HG03439 (cell line): Measurements from ENCODE around the gene CISD2.
"Not testable (repeated sequence)": the region's sequence is repeated elsewhere in the genome, so short reads cannot be mapped to it uniquely, and the experiment has no call there.

ENCODE experiments used
- ATAC-seq: cut with Tn5 transposase; IDR thresholded peaks from one replicate; pipeline ENCODE4 v1.9.1; 2021; ENCODE audit warnings: mild to moderate bottlenecking, moderate library complexity; ENCODE audit not compliant: unreplicated experiment

The CISD2 gene

DNA sequence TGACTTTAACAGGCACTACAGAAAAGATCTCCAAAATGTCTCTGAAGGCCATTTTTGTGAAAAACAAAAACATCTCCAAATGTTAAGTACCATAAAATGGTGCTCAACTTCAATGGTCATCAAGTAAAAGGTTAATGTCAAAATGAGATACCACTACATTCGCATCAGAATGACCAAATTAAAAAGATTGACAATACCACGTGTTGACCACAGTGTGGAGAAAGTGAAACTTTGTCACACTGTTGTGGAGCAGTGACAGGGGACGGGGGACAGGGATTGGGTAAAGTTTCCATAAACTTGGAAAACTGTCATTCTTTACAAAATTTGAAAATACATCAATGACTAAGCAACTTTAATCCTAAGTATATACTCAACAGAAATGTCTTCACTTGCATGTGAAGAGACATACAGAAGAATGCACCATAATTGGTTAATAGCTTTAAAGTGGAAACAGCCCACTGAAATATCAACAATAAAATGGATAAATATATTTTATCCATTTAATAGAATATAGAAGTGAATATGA lies 19.1 kb upstream of the CISD2 start:
- no peak for ATAC-seq

DNA sequence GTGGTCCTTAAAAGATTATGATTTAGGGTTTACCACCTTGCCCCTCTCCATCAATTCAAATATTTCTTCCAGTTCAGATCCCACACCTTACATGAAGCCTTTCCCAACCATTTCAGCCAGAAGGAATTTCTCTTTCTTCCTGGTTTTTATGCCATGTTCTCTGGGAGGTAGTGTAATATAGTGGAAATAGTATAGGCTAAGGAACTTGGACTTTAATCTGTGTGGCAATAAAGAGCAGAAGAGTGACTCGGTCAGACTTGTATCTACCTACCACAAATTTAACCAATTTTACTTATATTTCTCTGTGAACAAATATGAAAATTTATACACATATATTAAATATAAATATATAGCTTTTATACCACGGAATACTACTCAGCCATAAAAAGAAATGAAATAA lies 18.4 kb upstream of the CISD2 start:
- no peak for ATAC-seq

DNA sequence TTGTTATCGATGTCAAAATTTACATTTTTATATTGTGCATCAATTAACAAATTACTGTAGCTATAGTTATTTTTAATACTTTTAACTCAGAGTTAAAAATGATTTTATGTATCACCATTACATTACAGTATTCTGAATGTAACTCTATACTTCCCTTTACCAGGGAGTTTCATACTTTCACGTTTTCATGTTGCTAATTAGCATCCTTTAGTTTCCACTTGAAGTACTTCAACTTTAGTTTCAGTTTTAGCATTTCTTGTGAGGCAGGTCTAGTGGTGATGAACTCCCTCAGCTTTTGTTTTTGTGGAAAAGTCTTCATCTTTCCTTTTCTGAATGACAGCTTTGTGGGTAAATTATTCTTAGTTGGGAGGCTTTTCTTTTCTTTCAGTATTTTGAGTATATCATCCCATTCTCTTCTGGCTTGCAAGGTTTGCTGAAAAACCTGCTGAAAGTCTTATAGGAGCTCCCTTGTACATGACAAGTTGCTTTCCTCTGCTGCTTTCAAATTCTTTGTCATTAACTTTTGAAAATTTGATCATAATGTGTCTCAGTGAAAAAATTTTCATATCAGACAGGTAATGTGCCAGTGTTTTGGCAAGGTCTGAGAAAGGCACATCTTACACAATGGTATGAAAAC lies 9.8 kb upstream of the CISD2 start:
- ATAC-seq, result no peak

DNA sequence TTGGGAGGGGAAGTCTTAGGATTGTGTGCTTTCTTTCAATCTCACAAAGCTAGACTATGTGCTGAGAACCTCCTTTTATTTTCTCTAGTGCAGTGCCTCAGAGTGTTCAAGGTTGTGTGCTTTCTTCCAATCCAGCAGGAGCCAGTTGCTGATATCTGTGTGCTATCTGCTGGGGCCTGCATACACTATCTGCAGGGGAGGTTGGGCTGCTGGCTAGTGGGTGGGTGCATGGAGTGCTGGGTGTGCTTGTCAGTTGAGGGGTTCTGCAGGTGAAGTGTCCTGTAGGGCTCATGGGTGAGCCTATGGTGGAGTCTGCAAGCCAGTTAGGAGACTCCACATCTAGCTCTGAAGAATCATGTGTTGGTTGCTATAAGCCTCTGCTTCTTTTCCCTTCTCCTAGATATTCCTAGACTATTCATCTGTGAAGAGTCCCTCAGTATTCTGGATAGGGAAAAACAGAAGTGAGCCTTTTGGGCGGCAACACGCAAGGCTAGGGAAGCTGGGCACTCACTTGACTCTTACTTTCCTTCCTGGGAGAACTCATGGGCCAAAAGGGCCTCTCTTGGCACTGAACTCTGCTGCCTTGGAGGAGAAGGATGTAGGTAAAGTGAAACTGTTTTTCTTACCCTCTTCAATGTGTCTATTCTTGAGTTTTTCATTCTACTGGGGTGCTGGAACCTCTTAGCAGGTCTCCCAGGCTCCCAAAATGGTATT lies 8.0 kb upstream of the CISD2 start:
- ATAC-seq, result no peak

DNA sequence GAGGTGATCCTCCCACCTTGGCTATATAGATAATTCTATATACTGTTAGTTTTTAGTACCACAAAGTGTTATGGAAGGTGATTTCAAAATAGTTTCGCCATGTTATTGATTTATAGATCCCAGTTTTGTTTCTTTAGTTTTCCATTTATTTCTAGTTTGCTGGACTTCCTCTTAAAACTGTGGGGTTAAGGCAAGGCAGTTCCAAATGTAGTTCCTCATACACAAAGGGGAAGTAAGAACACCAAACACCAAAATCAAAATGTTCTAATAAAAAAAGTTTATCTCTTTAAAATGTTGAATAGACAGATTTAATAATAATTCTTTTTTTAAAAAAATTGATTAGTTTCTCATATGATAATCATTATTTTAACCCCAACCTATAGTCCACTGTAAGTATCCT lies 6.8 kb upstream of the CISD2 start:
- no peak for ATAC-seq

DNA sequence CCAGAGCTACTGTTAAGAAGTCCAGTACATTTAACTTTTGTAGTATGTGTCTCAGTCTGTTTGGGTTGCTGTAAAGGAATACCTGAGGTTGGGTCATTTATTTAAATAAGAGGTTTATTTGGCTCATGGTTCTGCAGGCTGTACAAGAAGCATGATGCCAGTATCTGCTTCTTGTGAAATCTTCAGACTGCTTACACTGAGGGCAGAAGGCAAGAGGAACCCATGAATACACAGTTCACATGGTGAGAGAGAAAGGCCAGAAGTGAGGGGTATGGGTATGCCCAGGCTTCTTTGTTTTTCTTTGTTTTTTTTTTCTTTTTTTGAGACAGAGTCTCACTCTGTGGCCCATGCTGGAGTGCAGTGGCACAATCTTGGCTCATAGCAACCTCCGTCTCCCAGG lies 6.0 kb upstream of the CISD2 start:
- ATAC-seq, result no peak

DNA sequence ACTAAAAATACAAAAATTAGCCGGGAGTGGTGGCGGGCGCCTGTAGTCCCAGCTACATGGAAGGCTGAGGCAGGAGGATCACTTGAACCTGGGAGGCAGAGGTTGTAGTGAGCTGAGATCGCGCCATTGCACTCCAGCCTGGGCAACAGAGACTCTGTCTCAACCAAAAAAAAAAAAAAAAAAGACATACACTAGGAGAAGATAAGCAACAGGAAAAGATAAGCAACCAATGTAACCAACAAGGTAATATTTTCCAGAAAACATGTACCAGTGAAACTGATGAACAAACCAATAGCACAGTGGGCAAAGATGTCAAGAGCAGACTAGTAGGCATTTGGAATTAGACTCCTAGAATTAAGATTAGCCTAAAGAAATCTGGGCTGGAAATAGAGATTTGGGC lies 3.5 kb upstream of the CISD2 start:
- ATAC-seq, result not testable (repeated sequence)

DNA sequence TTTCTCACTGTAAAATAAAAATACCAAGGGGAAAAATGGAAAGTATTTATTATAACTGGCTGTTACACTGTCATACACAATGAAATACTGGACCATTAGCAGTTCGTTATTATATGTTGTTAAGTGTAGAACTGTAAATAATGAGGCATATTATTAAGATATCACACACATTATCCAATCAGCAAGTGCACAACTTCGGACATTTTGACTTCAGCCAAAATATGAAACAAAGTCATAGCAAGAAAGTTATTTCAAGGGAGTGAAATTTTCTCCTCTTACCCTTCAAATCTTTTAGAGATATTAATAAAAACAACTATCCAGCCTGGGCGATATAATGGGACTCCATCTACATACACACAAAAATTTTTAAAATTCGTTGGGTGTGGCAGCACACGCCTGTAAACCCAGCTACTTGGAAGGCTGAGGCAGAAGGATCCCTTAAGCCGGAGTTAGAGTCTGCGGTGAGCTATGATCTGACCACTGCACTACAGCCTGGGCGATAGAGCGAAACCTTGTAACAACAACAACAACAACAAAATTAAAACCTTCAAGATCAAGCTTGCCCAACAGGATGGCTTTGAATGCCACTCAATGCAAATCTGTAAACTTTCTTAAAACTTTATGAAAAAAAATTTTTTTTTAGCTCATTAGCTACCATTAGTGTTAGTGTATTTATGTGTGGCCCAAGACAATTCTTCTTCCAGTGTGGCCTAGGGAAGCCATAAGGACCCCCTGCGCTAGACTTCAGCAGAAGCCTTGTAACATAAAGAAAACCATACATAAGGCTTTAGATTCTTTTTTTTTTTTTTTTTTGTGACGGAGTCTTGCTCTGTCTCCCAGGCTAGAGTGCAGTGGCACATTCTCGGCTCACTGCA lies 1.3 kb upstream of the CISD2 start:
- ATAC-seq, result no peak

DNA sequence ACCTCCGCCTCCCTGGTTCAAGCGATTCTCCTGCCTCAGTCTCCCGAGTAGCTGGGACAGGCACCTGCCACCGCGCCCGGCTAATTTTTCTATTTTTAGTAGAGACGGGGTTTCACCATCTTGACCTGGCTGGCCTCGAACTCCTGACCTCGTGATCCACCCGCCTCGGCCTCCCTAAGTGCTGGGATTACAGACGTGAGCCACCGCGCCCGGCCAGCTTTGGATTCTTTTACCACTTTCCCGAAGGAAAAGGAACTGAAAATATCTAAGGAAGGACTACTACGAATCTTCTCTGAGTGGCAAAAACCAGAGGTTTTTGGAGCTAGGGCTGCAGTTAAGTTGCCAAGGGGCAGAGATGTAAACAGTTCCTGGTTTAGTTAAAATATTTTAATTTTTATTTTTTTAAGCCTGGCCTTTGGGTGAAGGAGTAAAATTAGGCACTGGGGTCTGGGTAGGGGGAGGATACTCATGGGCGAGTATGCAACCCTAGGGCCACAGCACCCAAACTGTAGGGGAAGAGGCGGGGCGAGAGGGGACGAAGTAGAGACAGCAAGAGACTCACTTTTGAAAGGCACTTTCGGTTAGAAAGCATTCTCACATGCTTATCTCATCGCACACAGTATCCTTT lies 525 bp upstream of the CISD2 start:
- ATAC-seq, result no peak

DNA sequence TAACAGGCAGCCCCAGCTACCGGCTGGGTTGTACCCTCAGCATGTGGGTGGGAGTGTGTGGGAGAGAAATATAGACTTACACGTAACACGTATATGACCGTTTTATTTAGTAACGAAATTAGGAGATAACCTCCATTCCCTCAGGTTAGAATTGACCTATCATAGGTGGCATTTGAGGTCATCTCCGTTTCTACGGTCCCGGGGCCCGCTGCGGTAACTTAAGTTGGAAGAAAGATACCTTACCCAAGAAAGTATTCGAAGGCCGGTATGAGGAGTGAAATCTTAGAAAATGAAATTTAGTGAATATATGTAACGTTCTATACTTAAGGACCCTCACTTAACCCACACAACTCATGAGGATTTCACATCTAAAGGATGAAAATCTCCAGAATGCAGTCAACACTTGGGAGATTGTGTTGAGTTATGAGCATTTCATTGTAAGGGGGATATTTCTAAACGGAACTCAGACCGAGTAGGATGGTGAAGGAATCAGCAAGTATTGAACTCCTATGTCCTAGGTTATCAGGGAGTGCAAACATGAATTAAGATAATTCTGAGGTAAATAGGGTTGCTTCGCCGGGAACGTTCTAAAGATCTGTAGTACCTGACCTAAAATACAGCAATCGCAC lies 891 bp downstream of the CISD2 start:
- peak; percentile 28 for ATAC-seq

DNA sequence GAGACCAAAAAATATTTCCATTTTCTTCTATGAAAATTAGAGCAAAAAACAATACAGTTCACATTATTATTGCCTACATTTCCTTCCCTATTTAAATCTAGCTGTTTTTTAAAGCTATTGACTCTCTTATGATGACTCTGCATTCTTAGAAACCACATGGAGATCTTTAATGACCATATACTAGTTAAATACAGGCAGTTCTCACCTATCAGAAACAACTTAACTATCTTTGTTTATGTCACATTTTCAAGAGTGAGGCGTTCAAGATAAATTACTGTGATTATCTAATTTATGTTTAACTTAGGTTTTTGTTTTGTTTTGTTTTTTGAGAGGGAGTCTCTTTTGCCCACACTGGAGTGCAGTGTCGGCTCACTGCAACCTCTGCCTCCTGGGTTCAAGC lies 3.0 kb downstream of the CISD2 start:
- ATAC-seq, result no peak

DNA sequence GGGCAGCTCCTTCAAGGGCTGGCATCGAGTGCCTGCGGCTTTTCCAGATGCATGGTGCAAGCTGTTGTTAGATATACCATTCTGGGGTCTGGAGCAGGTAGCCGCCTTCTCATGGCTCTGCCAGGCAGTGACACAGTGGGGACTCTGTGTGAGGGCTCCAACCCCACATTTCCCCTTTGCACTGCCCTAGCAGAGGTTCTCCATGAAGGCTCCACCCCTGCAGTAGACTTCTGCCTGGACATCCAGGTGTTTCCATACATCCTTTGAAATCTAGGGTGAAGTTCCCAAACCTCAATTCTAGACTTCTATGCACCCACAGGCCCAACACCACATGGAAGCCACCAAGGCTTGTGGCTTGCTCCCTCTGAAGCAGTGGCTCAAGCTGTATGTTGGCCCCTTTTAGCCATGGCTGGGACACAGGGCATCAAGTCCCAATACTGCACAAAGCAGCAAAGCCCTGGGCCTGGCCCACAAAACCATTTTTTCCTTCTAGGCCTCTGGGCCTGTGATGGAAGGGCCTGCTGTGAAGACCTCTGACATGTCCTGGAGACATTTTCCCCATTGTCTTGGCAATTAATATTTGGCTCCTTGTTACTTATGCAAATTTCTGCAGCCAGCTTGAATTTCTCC lies 8.8 kb downstream of the CISD2 start:
- not testable (repeated sequence) for ATAC-seq

DNA sequence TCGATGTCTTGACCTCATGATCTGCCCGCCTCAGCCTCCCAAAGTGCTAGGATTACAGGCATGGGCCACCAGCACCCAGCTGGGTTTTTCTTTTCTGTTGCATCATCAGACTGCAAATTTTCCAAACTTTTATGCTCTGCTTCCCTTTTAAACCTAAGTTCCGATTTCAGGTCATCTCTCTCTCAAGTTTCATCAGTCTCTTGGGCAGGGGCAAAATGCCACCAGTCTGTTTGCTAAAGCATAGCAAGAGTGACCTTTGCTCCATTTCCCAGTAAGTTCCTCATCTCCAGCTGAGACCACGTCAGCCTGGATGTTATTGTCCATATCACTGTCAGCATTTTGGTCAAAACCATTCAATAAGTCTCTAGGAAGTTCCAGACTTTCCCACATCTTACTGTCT lies 9.6 kb downstream of the CISD2 start:
- not testable (repeated sequence) for ATAC-seq

DNA sequence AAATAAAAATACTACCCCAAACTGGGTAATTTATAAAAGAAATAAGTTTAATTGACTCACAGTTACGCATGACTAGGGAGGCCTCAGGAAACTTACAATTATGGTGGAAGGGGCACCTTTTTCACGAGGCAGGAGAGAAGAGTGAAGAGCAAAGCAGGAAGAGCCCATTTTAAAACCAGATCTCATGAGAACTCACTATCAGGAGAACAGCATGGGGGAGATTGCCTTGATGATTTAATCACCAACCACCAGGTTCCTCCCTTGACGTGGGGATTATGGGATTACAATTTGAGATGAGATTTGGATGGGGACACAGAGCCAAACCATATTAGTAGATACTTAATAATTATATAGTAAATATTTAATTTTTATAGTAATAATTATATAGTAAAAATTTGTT lies 10.1 kb downstream of the CISD2 start:
- ATAC-seq, result no peak

DNA sequence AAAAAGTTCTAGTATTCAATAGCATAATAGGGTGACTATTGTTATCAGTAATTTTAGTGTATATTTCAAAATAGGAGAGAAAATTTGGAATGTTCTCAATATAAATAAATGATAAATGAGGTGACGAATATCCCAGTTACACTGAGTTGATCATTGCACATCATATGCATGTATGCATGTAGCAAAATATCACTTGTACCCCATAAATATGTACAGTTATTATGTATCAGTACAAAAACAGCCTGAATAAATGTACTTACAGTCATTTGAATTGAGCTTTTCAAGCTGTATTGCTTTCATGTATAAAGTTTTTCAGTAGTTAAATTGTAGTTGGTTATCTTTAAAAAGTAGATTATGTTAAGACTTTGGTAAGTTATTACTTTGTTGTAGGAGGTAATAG lies 12.6 kb downstream of the CISD2 start:
- ATAC-seq, result no peak

DNA sequence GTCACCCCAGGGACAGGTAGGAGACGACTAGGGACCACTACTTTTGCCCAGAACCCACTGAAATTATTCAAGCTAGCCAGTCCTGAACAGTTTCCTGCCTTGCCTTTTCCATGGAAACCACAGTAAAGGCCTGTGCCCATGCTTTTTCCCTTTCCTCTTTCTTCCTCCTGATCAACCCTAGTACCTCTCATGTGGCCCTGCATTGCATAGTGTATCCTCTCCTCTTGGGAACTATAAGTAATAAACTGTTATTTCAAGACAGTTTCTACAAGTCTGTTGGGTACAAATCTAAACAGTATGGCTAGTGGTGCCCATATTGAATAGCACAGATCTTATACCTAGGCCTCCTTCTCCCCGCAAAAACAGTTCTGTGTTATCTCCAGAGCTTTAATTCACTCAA lies 14.5 kb downstream of the CISD2 start:
- no peak for ATAC-seq

DNA sequence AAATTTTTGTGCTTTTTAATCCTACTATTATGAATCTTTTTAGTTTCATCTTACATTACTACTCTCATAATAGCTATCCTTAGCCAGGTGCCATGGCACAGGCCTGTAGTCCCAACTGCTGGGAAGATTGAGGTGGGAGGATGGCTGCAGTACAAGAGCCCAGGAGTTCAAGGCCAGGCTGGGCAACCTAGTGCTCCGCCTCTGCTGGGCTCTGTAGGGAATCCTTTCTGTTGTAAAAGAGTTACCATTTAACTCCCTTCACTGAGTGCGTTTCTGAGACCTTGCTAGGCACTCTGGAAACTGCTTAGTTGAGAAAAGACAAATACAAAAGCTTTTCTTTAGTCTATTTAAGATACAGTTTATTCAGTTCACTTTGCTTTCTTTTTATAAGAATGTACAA lies 19.8 kb downstream of the CISD2 start:
- ATAC-seq, result not testable (repeated sequence)

DNA sequence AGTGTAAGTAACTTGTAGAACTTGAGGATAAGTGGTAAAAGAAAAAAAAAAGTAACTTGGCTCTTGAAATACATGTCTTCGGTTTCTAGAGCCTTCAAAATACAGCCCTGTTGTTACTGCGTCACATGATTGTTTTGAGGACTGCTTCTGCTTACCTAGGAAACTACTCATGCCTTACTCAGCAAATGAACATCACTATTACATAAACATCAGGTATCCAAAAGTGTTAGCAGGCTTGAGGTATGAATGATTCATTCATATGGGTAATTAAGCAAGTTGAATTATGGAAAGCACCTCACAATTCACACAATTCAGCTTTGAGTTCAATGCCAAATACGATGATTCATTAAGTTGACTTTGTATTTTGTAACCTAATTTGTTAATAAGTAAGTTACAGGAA lies 21.1 kb downstream of the CISD2 start:
- not testable (repeated sequence) for ATAC-seq

DNA sequence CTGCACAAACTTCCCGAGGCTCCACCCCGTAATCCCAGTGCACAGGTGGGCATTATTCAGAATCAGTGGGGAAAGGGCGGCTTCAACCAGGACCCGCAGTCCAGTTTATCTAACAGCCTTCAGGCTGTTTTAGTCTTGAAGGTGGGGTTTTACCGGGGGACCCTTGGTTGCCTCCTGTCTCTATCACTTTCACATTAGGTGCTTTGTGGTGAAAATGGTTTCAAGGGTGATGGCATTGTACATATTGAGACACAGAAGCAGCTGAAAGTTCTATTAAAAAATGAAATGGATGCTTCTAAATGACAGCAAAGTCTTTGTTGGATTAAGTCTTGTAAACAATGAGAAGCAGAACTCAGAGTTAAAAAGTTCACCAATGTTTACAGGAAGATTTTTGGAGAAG lies 27.8 kb downstream of the CISD2 start:
- not testable (repeated sequence) for ATAC-seq

DNA sequence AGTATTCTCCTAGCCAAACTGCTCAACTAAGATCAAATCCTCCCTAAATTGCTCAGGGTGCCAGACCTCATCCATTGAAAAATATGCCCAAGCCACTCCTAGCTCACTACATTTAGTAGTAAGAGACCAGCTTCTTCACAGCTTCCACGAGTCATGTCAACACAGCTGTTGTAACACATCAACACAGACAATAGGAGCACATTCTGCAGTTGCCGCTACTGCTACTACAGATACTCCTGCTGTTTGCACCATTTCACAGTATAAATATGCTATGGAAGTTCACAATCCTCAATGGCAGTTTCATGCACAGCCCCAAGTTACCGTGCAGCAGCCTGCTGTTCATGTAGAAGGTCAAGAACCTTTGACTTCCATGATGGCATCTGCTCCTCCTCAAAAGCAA lies 28.8 kb downstream of the CISD2 start:
- ATAC-seq, result not testable (repeated sequence)
